ENCODE results near the gene NOX4. TPM values are rescaled to one million over a fixed set of nuclear protein-coding genes. Genes with fewer than 3 reads are reported as not detected.
"Not testable (repeated sequence)": the region's sequence is repeated elsewhere in the genome, so short reads cannot be mapped to it uniquely, and the experiment has no call there.

The NOX4 gene
- total RNA-seq, 3 donors from 2014 or later: 0.65 to 1.2 TPM; not detected in 1

DNA sequence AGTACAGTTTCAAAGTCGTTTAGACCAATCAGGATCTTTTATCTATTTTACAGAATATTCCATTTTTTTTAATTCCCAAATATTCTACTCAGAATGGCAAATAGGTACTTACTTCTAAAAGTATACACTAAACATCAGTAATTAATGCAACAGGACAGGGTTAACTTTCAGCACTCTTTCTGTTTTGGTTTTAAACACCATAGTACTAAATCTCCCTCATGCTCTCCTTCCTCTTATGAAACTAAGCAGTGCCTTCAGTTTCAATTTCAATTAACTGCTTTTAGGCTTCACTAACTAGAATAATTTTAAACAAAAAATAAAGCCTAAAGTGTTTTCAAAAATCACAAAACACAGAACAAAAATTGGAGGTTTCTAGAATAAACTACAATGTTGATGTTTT is 57.9 kb downstream of the NOX4 start:
- intact Hi-C loops (cut with DNase I, micrococcal nuclease): no loop called here
- TF ChIP-seq CTCF (IDR thresholded peaks at IDR 0.05): no peak
- Histone ChIP-seq H3K36me3 (ENCODE audit: low read depth) (no peaks in the 10 kb centered on the region), H3K4me1 (ENCODE audit: low read depth) (no peaks in the 10 kb centered on the region), H3K4me3 (no peak overlapping the region), H3K9me3 (no peaks in the 10 kb centered on the region)
- ATAC-seq: no peak
- no peak for DNase-seq

DNA sequence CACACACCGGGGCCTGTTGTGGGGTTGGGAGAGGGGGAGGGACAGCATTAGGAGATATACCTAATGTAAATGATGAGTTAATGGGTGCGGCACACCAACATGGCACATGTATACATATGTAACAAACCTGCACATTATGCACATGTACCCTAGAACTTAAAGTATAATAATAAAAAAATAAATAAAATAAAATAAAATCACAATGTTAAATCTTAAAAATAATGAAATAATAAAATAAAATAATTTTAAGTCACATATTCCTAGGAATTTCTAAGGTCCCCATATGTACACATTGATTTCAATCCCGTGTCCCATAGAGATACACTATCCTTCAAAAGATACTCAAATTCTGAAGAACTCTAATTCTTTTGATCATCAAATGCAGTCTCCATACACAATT is 59.0 kb downstream of the NOX4 start:
- intact Hi-C loops (cut with DNase I, micrococcal nuclease); ATAC-seq; H3K9me3 ChIP-seq; H3K4me3 ChIP-seq; H3K4me1 ChIP-seq (ENCODE audit: low read depth); DNase-seq; H3K36me3 ChIP-seq (ENCODE audit: low read depth): not testable (repeated sequence)

GRCh38 chr11:89426501-89426900 is 64.7 kb downstream of the NOX4 start:
- H3K36me3 ChIP-seq (ENCODE audit: low read depth); H3K9me3 ChIP-seq; H3K4me1 ChIP-seq (ENCODE audit: low read depth); intact Hi-C loops (cut with DNase I, micrococcal nuclease); ATAC-seq; H3K4me3 ChIP-seq: not testable (repeated sequence)
- DNase-seq: peak in 1 of 3 donors; percentile 28

GRCh38 chr11:89421718-89422117 is 69.5 kb downstream of the NOX4 start:
- Histone ChIP-seq H3K36me3 (ENCODE audit: low read depth) (no peaks in the 10 kb centered on the region), H3K4me3 (no peak overlapping the region), H3K9me3 (no peaks in the 10 kb centered on the region), H3K4me1 (ENCODE audit: low read depth) (no peaks in the 10 kb centered on the region)
- intact Hi-C loops (cut with DNase I, micrococcal nuclease): no loop called here
- no peak for TF ChIP-seq CTCF (IDR thresholded peaks at IDR 0.05)
- DNase-seq (no peak), ATAC-seq (no peak)

- Histone ChIP-seq H3K9me3 (no peaks in the 10 kb centered on the region), H3K36me3 (ENCODE audit: low read depth) (no peaks in the 10 kb centered on the region), H3K4me1 (ENCODE audit: low read depth) (no peaks in the 10 kb centered on the region), H3K4me3 (no peak overlapping the region)
- ATAC-seq (no peak), DNase-seq (no peak)
- TF ChIP-seq CTCF (IDR thresholded peaks at IDR 0.05): no peak
- intact Hi-C loops (cut with DNase I, micrococcal nuclease): no loop called here
Measured at GRCh38 chr11:89420981-89421380, 70.2 kb downstream of the NOX4 start.

GRCh38 chr11:89416961-89417360 is 74.2 kb downstream of the NOX4 start:
- Histone ChIP-seq H3K4me3 (no peak overlapping the region), H3K36me3 (ENCODE audit: low read depth) (no peaks in the 10 kb centered on the region), H3K9me3 (no peaks in the 10 kb centered on the region), H3K4me1 (ENCODE audit: low read depth) (no peaks in the 10 kb centered on the region)
- DNase-seq: no peak
- TF ChIP-seq CTCF (IDR thresholded peaks at IDR 0.05): no peak
- ATAC-seq: no peak
- intact Hi-C loops (cut with DNase I, micrococcal nuclease): no loop called here

- H3K4me3 ChIP-seq; H3K9me3 ChIP-seq; H3K36me3 ChIP-seq (ENCODE audit: low read depth); H3K4me1 ChIP-seq (ENCODE audit: low read depth); ATAC-seq; DNase-seq; intact Hi-C loops (cut with DNase I, micrococcal nuclease): not testable (repeated sequence)
Measured at GRCh38 chr11:89411112-89411511, 80.1 kb downstream of the NOX4 start.

- H3K9me3 ChIP-seq; H3K4me3 ChIP-seq; H3K36me3 ChIP-seq (ENCODE audit: low read depth); intact Hi-C loops (cut with DNase I, micrococcal nuclease); H3K4me1 ChIP-seq (ENCODE audit: low read depth); ATAC-seq; DNase-seq: not testable (repeated sequence)
Measured at GRCh38 chr11:89410666-89411065, 80.5 kb downstream of the NOX4 start.

DNA sequence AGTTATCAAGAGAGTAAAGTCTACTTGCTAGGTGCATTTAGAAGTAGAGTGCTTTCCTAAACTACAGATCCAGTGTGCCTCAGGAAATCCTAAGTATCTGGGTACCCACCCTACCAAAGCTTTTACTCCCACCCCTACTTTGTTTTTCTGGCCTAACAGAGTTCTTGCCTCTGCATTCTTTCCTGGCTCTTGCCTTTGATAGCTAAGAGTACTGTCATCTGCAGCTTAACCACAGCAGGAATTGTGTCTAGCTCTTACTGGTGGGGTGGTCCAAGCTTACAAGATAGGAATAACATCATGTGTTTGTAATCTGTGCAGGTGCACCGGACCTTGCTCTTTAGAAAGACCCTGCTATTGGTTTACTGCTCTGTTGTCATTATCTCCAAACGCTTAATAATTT is 82.7 kb downstream of the NOX4 start:
- ATAC-seq; intact Hi-C loops (cut with DNase I, micrococcal nuclease); H3K4me1 ChIP-seq (ENCODE audit: low read depth); H3K9me3 ChIP-seq; H3K36me3 ChIP-seq (ENCODE audit: low read depth); H3K4me3 ChIP-seq; DNase-seq: not testable (repeated sequence)

Measured in mucosa of descending colon (tissue), 3 donors.